ENCODE results near the gene ZNF530. TPM values are rescaled to one million over a fixed set of nuclear protein-coding genes. Genes with fewer than 3 reads are reported as not detected.

ZNF530 gene
- total and polyA plus RNA-seq, 9 donors, result 2.0 to 8.9 (median 3.6) TPM

GRCh38 chr19:57620673-57621348 is 21.1 kb downstream of the ZNF530 start:
- Histone ChIP-seq H3K9me3 (peaks cover 29 to 69% of the 10 kb centered on the region in 2 donors), H3K4me3 (no peak overlapping the region), H3K27ac (no peak overlapping the region), H3K4me1 (ENCODE audit: insufficient read depth) (no peaks in the 10 kb centered on the region), H3K27me3 (no peaks in the 10 kb centered on the region), H3K36me3 (peaks cover 6% of the 10 kb centered on the region)
- DNase-seq, result no peak
- no peak for TF ChIP-seq POLR2A (IDR thresholded peaks at IDR 0.05)
- TF ChIP-seq EP300 (IDR thresholded peaks at IDR 0.05), result no peak
- TF ChIP-seq, protein P1, sequence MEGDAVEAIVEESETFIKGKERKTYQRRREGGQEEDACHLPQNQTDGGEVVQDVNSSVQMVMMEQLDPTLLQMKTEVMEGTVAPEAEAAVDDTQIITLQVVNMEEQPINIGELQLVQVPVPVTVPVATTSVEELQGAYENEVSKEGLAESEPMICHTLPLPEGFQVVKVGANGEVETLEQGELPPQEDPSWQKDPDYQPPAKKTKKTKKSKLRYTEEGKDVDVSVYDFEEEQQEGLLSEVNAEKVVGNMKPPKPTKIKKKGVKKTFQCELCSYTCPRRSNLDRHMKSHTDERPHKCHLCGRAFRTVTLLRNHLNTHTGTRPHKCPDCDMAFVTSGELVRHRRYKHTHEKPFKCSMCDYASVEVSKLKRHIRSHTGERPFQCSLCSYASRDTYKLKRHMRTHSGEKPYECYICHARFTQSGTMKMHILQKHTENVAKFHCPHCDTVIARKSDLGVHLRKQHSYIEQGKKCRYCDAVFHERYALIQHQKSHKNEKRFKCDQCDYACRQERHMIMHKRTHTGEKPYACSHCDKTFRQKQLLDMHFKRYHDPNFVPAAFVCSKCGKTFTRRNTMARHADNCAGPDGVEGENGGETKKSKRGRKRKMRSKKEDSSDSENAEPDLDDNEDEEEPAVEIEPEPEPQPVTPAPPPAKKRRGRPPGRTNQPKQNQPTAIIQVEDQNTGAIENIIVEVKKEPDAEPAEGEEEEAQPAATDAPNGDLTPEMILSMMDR (IDR thresholded peaks at IDR 0.05), result no peak
- WGBS, 3 donors, result 96 to 98% (median 98%) methylated on average over 10 of the region's 10 CpGs
- intact Hi-C loops (cut with DNase I), result no loop called here

GRCh38 chr19:57623091-57623490 is 23.4 kb downstream of the ZNF530 start:
- DNase-seq, result no peak
- no peaks in the 10 kb centered on the region for H3K27me3 ChIP-seq
- no peak overlapping the region for H3K4me3 ChIP-seq
- TF ChIP-seq EP300 (IDR thresholded peaks at IDR 0.05), result no peak
- TF ChIP-seq POLR2A (IDR thresholded peaks at IDR 0.05), result no peak
- TF ChIP-seq, protein P1 (IDR thresholded peaks at IDR 0.05), result no peak
- intact Hi-C loops (cut with DNase I), result no loop called here
- H3K36me3 ChIP-seq, result peaks cover 6% of the 10 kb centered on the region
- H3K4me1 ChIP-seq (ENCODE audit: insufficient read depth), result no peaks in the 10 kb centered on the region
- H3K27ac ChIP-seq, result no peak overlapping the region
- peaks cover 14 to 48% of the 10 kb centered on the region in 2 donors for H3K9me3 ChIP-seq

DNA sequence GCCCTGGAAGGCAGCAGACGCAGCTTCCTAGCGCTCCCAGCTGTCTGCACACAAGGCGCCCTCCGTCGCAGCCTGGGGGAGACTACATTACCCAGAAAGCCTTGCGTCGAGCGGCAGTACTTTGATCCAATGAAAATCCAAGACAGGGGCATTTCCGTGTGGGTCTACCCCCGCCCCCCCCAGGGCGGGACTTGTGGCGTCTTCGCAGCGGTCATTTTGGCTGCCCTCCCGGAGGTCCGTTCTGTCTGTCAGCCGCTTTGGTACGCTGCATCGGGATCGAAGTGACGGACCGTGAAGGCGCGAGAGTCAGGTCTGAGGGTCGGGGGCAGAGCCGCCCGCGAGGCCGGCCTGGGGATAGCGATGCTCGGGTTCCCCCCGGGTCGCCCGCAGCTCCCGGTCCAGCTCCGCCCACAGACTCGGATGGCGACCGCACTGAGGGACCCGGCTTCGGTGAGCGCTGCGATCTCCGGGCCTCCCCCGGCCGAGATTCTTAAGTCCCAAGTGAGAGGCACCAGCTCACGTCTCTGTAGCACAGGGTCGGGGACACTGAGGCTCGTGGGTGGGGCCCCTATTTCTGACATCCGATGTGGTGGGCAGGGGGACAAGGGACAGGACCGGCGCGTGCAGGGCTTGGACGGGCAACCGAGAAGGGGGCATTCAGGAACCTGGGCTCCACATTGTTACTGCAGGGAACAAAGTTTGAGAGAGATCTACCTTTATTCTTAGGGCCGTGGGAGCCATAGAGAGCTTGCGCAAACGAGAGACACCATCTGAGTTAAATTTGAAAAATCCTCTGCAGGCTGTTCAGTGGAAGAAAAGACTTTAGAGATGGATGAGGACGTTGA is 33.5 kb downstream of the ZNF530 start, which contains the start of gene ZNF211:
Gene ZNF211, plus strand, starts transcription at position 182 of the 845 bp plus-strand sequence. Its CDS starts 179 bp downstream, at position 361.
- Histone ChIP-seq H3K27ac (peak within 1 kb of the TSS in 1 of 2 donors; percentile 52), H3K9me3 (peaks cover 10 to 14% of the 10 kb centered on the region in 2 donors), H3K27me3 (no peaks in the 10 kb centered on the region), H3K4me3 (peak within 1 kb of the TSS; percentile 60), H3K4me1 (ENCODE audit: insufficient read depth) (no peaks in the 10 kb centered on the region), H3K36me3 (no peaks in the 10 kb centered on the region)
- TF ChIP-seq POLR2A (IDR thresholded peaks at IDR 0.05), result no peak
- TF ChIP-seq, protein P1 (IDR thresholded peaks at IDR 0.05), result no peak
- no peak for TF ChIP-seq EP300 (IDR thresholded peaks at IDR 0.05)
- WGBS, 3 donors, result 1 to 3% (median 2%) methylated on average over 25 to 59 of the region's 59 CpGs
- peak; percentile 90 to 94 (median 93) for DNase-seq
- intact Hi-C loops (cut with DNase I), result no loop called here

DNA sequence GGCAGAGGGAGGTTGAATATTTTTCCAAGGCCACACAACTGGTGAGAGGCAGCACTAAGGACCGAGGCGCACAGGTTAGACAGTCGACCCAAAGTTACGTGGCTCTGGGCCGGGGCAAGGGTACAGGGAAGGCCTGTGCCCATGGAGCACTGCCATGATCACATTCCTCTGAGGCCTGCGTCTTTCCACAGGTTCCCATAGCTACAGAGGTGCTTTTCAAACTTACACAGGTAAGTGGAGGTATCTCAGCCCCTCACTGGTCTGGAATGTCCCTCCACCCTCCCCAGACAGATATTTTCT is 34.1 kb downstream of the ZNF530 start:
- TF ChIP-seq EP300 (IDR thresholded peaks at IDR 0.05), result no peak
- TF ChIP-seq, protein P1 (IDR thresholded peaks at IDR 0.05), result no peak
- TF ChIP-seq POLR2A (IDR thresholded peaks at IDR 0.05), result no peak
- H3K27ac ChIP-seq, result no peak overlapping the region
- peaks cover 10 to 14% of the 10 kb centered on the region in 2 donors for H3K9me3 ChIP-seq
- intact Hi-C loops (cut with DNase I), result no loop called here
- H3K27me3 ChIP-seq, result no peaks in the 10 kb centered on the region
- WGBS, 3 donors, result 43 to 61% (median 47%) methylated on average over 6 of the region's 6 CpGs
- no peaks in the 10 kb centered on the region for H3K36me3 ChIP-seq
- H3K4me3 ChIP-seq, result peak overlapping the region; percentile 60
- H3K4me1 ChIP-seq (ENCODE audit: insufficient read depth), result no peaks in the 10 kb centered on the region
- no peak for DNase-seq

Measured in ovary (tissue), 9 donors.